Breast epithelium (tissue), 4 donors: Measurements from ENCODE around the gene CCDC148. TPM values are rescaled to one million over a fixed set of nuclear protein-coding genes. Genes with fewer than 3 reads are reported as not detected.
"Not testable (repeated sequence)": the region's sequence is repeated elsewhere in the genome, so short reads cannot be mapped to it uniquely, and the experiment has no call there.

Source experiments
- DNase-seq, 2 donors: peaks; one replicate each; pipeline ENCODE4 v3.0.0-alpha.2; 2019; ENCODE audit warnings: low spot score in 2 of 2
- H3K27ac ChIP-seq, 2 donors: fragments of 200-600 bp; sonication (generic) in 1 of 2; one replicate each; pipeline ENCODE4 v1.5.1; 2016 to 2019; ENCODE audit warnings: mild to moderate bottlenecking in 1 of 2
- H3K27me3 ChIP-seq, 2 donors: fragments of 200-600 bp; sonication (generic) in 1 of 2; one replicate each; pipeline versions ENCODE4 v1.5.1 to v1.6.0; 2017 to 2019; ENCODE audit warnings: control low read depth in 1 of 2, mild to moderate bottlenecking in 1 of 2
- H3K36me3 ChIP-seq: fragments of 200-600 bp; one replicate; pipeline ENCODE4 v1.5.1; 2019
- H3K4me1 ChIP-seq, 2 donors: fragments of 200-600 bp; sonication (generic); one replicate each; pipeline ENCODE4 v1.5.1; 2016 to 2019; ENCODE audit warnings: control low read depth in 1 of 2
- H3K4me3 ChIP-seq, 3 donors: fragments of 200-600 bp; sonication (generic); 1 replicate in 2 of 3; 2 replicates in 1 of 3; pipeline ENCODE4 v1.5.1; 2016 to 2019; ENCODE audit warnings: mild to moderate bottlenecking in 3 of 3, moderate library complexity in 2 of 3
- H3K9me3 ChIP-seq, 2 donors: fragments of 200-600 bp; sonication (generic) in 1 of 2; one replicate each; pipeline ENCODE4 v1.5.1; 2016 to 2019; ENCODE audit warnings: control low read depth in 1 of 2
- POLR2A ChIP-seq: fragments of 450-650 bp; IDR thresholded peaks from one replicate; pipeline ENCODE4 v1.6.1; 2016; ENCODE audit warnings: antibody characterized with exemption, mild to moderate bottlenecking, moderate library complexity
- POLR2AphosphoS5 ChIP-seq, 3 donors: sonication (generic); formaldehyde crosslinking; IDR thresholded peaks; one replicate each; pipeline ENCODE4 v1.6.1; 2017; ENCODE audit warnings: antibody characterized with exemption in 3 of 3
- intact Hi-C: fragments of 100-400 bp; cut with DNase I; formaldehyde crosslinking; loops from one replicate; pipeline ENCODE4 v1.15.1; 2023; ENCODE audit warnings: low total_unique reads
- total RNA-seq, 3 donors: library from RNA; depleted of rRNA; stranded (reverse); fragments of >200 nt; gene quantifications; one replicate each; pipeline ENCODE4 v1.1.0, GENCODE V29; 2016
- TF ChIP-seq, protein P1 (sequence below), 3 donors: fragments of 450-650 bp; IDR thresholded peaks; one replicate each; pipeline ENCODE4 v1.5.1; 2016 to 2017; ENCODE audit warnings: antibody characterized with exemption in 3 of 3, mild to moderate bottlenecking in 3 of 3, moderate library complexity in 3 of 3

The CCDC148 gene
- total RNA-seq, 3 donors from 2014 or later: 1.4 to 9.8 (median 4.6) TPM

DNA sequence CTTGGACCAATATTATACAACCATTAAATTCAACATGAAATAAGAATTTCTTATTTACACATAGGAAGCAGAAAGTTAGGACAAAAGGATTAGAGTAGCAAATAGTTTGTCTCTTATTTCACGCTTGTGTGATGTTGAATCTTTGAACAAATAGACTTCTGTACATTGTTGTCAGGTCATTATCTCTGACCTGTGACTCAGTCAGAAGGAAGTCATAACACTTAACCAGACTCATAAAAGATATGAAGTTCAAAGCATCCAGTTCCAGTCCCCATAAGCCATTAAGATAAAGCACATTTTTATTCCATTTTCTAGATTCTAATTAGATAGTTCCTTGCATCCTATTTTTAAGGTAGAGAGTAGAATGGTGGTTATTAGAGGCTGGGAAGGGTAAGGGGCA, 224.1 kb downstream of the CCDC148 start:
- Histone ChIP-seq H3K9me3 (no peaks in the 10 kb centered on the region), H3K4me3 (no peak overlapping the region), H3K36me3 (no peaks in the 10 kb centered on the region), H3K27me3 (no peaks in the 10 kb centered on the region), H3K27ac (no peak overlapping the region), H3K4me1 (no peaks in the 10 kb centered on the region)
- TF ChIP-seq, protein P1, sequence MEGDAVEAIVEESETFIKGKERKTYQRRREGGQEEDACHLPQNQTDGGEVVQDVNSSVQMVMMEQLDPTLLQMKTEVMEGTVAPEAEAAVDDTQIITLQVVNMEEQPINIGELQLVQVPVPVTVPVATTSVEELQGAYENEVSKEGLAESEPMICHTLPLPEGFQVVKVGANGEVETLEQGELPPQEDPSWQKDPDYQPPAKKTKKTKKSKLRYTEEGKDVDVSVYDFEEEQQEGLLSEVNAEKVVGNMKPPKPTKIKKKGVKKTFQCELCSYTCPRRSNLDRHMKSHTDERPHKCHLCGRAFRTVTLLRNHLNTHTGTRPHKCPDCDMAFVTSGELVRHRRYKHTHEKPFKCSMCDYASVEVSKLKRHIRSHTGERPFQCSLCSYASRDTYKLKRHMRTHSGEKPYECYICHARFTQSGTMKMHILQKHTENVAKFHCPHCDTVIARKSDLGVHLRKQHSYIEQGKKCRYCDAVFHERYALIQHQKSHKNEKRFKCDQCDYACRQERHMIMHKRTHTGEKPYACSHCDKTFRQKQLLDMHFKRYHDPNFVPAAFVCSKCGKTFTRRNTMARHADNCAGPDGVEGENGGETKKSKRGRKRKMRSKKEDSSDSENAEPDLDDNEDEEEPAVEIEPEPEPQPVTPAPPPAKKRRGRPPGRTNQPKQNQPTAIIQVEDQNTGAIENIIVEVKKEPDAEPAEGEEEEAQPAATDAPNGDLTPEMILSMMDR (IDR thresholded peaks at IDR 0.05): no peak
- TF ChIP-seq POLR2A (no peak), POLR2AphosphoS5 (IDR thresholded peaks at IDR 0.05) (no peak)
- no peak for DNase-seq
- intact Hi-C loops: no loop called here

- no peak for DNase-seq
- Histone ChIP-seq H3K4me1 (no peaks in the 10 kb centered on the region), H3K27me3 (no peaks in the 10 kb centered on the region), H3K27ac (no peak overlapping the region), H3K36me3 (no peaks in the 10 kb centered on the region), H3K9me3 (no peaks in the 10 kb centered on the region), H3K4me3 (no peak overlapping the region)
- intact Hi-C loops: no loop called here
- TF ChIP-seq POLR2AphosphoS5 (IDR thresholded peaks at IDR 0.05) (no peak), POLR2A (no peak)
- TF ChIP-seq, protein P1 (IDR thresholded peaks at IDR 0.05): no peak
These were observed 227.5 kb downstream of the CCDC148 start for GRCh38 chr2:158228943-158229508.

GRCh38 chr2:158223066-158223465, 233.5 kb downstream of the CCDC148 start:
- H3K4me3 ChIP-seq, intact Hi-C loops, H3K9me3 ChIP-seq, H3K27me3 ChIP-seq, H3K36me3 ChIP-seq, H3K27ac ChIP-seq, DNase-seq, H3K4me1 ChIP-seq: not testable (repeated sequence)

GRCh38 chr2:158221063-158222020, 235.2 kb downstream of the CCDC148 start:
- TF ChIP-seq POLR2A: no peak
- TF ChIP-seq POLR2AphosphoS5 (IDR thresholded peaks at IDR 0.05): no peak
- TF ChIP-seq, protein P1 (IDR thresholded peaks at IDR 0.05): no peak
- Histone ChIP-seq H3K27ac (no peak overlapping the region), H3K4me1 (no peaks in the 10 kb centered on the region), H3K9me3 (no peaks in the 10 kb centered on the region), H3K36me3 (no peaks in the 10 kb centered on the region), H3K4me3 (no peak overlapping the region), H3K27me3 (no peaks in the 10 kb centered on the region)
- intact Hi-C loops: no loop called here
- DNase-seq: no peak

DNA sequence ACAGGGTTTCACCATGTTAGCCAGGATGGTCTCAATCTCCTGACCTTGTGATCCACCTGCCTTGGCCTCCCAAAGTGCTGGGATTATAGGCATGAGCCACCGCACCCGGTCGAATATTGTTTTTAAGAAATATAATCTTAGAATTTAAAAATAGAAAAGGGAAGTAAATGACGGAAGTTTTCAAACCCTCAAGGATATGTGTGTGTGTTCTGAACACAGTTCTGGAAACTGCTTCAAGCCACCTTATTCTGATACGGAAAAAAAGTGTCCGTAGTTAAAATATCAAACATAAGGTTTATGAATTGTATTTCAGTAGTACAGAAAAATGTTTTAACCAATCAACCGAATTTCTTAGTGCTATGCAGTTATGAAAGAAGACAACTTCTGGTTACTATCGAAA, 239.0 kb downstream of the CCDC148 start:
- no peak for DNase-seq
- no peaks in the 10 kb centered on the region for H3K9me3 ChIP-seq
- H3K36me3 ChIP-seq: no peaks in the 10 kb centered on the region
- H3K27me3 ChIP-seq: no peaks in the 10 kb centered on the region
- no peak overlapping the region for H3K27ac ChIP-seq
- intact Hi-C loops: loop anchor here (5.0 kb wide), 1 partner anchor 335 kb away; no protein-coding TSS in a partner anchor
- H3K4me3 ChIP-seq: no peak overlapping the region
- TF ChIP-seq POLR2A: no peak
- TF ChIP-seq POLR2AphosphoS5 (IDR thresholded peaks at IDR 0.05): no peak
- TF ChIP-seq, protein P1 (IDR thresholded peaks at IDR 0.05): no peak
- H3K4me1 ChIP-seq: no peaks in the 10 kb centered on the region
